Endothelial cell of umbilical vein (primary cell): ENCODE data around the gene PRDM16. TPM values are rescaled to one million over a fixed set of nuclear protein-coding genes. Genes with fewer than 3 reads are reported as not detected.

ENCODE experiments used
- BruUV-seq: library from RNA; stranded (reverse); fragments of 400-500 nt; replicated peaks from 2 replicates; lab custom pipeline; 2021; lab: Mats Ljungman, UMichigan
- CTCF ChIA-PET: fragments of 300-600, 350-600 bp; sonication (Branson Sonifier 250); formaldehyde crosslinking; loops from one replicate; lab custom pipeline; 2021; ENCODE audit warnings: antibody characterized with exemption, inconsistent platforms; lab: Charles Lee
- POLR2A ChIA-PET: fragments of 300-600, 350-600 bp; sonication (Branson Sonifier 250); formaldehyde crosslinking; loops from one replicate; lab custom pipeline; 2021; ENCODE audit warnings: antibody characterized with exemption, inconsistent platforms; lab: Charles Lee
- DNase-seq: peaks from one replicate; pipeline ENCODE4 v3.0.0-alpha.2; 2011; ENCODE audit warnings: low read depth, low spot score
- FAIRE-seq: peaks from 2 replicates; lab custom pipeline; 2011; peaks lifted over from hg19 to GRCh38; lab: Jason Lieb, UNC
- H2AFZ ChIP-seq: 2 replicates; pipeline ENCODE4 v1.6.0; 2012; ENCODE audit warnings: low read depth, low read length, control low read depth, inconsistent platforms
- H3K27ac ChIP-seq: 2 replicates; pipeline ENCODE4 v1.5.1; 2011; ENCODE audit warnings: low read depth, mild to moderate bottlenecking, control low read depth, low read length, moderate library complexity; ENCODE audit not compliant: insufficient read depth
- H3K27me3 ChIP-seq, 2 experiments: 2 replicates each; pipeline versions ENCODE4 v1.6.0 to v1.6.1; 2011; ENCODE audit warnings: low read length in 2 of 2, mixed read lengths in 1 of 2; ENCODE audit not compliant: control insufficient read depth in 2 of 2, insufficient read depth in 2 of 2
- H3K36me3 ChIP-seq, 2 experiments: 2 replicates in 1 of 2; 3 replicates in 1 of 2; pipeline ENCODE4 v1.5.1; 2011; ENCODE audit warnings: low read length in 2 of 2, mild to moderate bottlenecking in 1 of 2, moderate library complexity in 1 of 2; ENCODE audit not compliant: control insufficient read depth in 2 of 2, insufficient read depth in 2 of 2; ENCODE audit errors: extremely low read depth in 1 of 2
- H3K4me1 ChIP-seq: 3 replicates; pipeline ENCODE4 v1.5.1; 2011; ENCODE audit warnings: mild to moderate bottlenecking, low read length; ENCODE audit not compliant: control insufficient read depth, insufficient read depth; ENCODE audit errors: extremely low read depth
- H3K4me2 ChIP-seq: 2 replicates; pipeline ENCODE4 v1.6.1; 2011; ENCODE audit warnings: low read length, control low read depth, mixed read lengths; ENCODE audit not compliant: insufficient read depth
- H3K4me3 ChIP-seq, 3 experiments: fragments of 200-600 bp in 1 of 3; sonication (generic), shearing (Covaris generic) in 1 of 3; replicated peaks in 1 of 3; 2 replicates each; pipeline ENCODE4 v1.5.1; 2011 to 2016; ENCODE audit warnings: control low read depth in 3 of 3, low read length in 3 of 3, mild to moderate bottlenecking in 2 of 3, inconsistent platforms in 1 of 3, low read depth in 1 of 3, moderate library complexity in 1 of 3; ENCODE audit not compliant: insufficient read depth in 1 of 3
- H3K79me2 ChIP-seq: 2 replicates; pipeline ENCODE4 v1.6.0; 2012; ENCODE audit warnings: low read length, inconsistent platforms; ENCODE audit not compliant: control insufficient read depth, insufficient read depth
- H3K9ac ChIP-seq: replicated peaks from 2 replicates; pipeline ENCODE3; 2011; ENCODE audit warnings: low read length, control low read depth; ENCODE audit not compliant: insufficient read depth; ENCODE audit errors: extremely low read depth
- H3K9me1 ChIP-seq: replicated peaks from 3 replicates; pipeline ENCODE4 v1.6.0; 2011; ENCODE audit warnings: mild to moderate bottlenecking, low read length; ENCODE audit not compliant: control insufficient read depth, insufficient read depth; ENCODE audit errors: extremely low read depth
- H3K9me3 ChIP-seq: replicated peaks from 2 replicates; pipeline ENCODE4 v1.5.1; 2012; ENCODE audit warnings: low read length, inconsistent platforms; ENCODE audit not compliant: control insufficient read depth, insufficient read depth
- H4K20me1 ChIP-seq: replicated peaks from 2 replicates; pipeline ENCODE3; 2011; ENCODE audit warnings: mild to moderate bottlenecking, low read length; ENCODE audit not compliant: control insufficient read depth, insufficient read depth; ENCODE audit errors: extremely low read depth
- EZH2 ChIP-seq: IDR thresholded peaks from 2 replicates; pipeline ENCODE4 v1.6.1; 2012; ENCODE audit warnings: borderline replicate concordance, low read depth, mild to moderate bottlenecking, moderate library complexity, low read length, inconsistent platforms; ENCODE audit not compliant: severe bottlenecking
- JUN ChIP-seq: IDR thresholded peaks from 2 replicates; pipeline ENCODE4 v1.6.1; 2011; ENCODE audit warnings: borderline replicate concordance, low read depth; ENCODE audit not compliant: insufficient read length, insufficient read depth
- MYC ChIP-seq: IDR thresholded peaks from one replicate; pipeline ENCODE4 v1.6.1; 2011; ENCODE audit warnings: mild to moderate bottlenecking, low read depth, low read length
- POLR2A ChIP-seq: IDR thresholded peaks from 2 replicates; pipeline ENCODE4 v1.6.1; 2012; ENCODE audit warnings: low read depth, mild to moderate bottlenecking, control low read depth, low read length
- POLR2AphosphoS5 ChIP-seq: IDR thresholded peaks from 2 replicates; pipeline ENCODE4 v1.6.1; 2012; ENCODE audit warnings: low read depth, mild to moderate bottlenecking, control low read depth, low read length, moderate library complexity; ENCODE audit not compliant: insufficient read depth
- dilution Hi-C: fragments of 300-500 bp; cut with MboI; formaldehyde crosslinking; loops from one replicate; pipeline ENCODE4 v1.15.0; 2019; ENCODE audit warnings: low sequenced_read_pairs; ENCODE audit not compliant: extremely low pct_ligation_motif_present
- intact Hi-C: fragments of 100-400 bp; cut with micrococcal nuclease; formaldehyde crosslinking; loops from one replicate; pipeline ENCODE4 v1.10.0; 2022
- polyA plus RNA-seq, 4 experiments: library from polyadenylated mRNA; depleted of rRNA in 3 of 4; stranded (reverse) in 3 of 4; unstranded in 1 of 4; fragments of >200 nt; gene quantifications; 2 replicates each; pipeline versions ENCODE4 v1.2.1 to v1.2.3, GENCODE V29; 2011 to 2012; ENCODE audit warnings: missing spikeins in 1 of 4
- total RNA-seq: library from RNA; stranded (reverse); gene quantifications from 2 replicates; pipeline ENCODE4 v1.2.3, GENCODE V29; 2021
- TF ChIP-seq, protein P1 (sequence below), 2 donors: IDR thresholded peaks; 1 replicate in 1 of 2; 2 replicates in 1 of 2; pipeline ENCODE4 v1.5.1; 2011; ENCODE audit warnings: low read length in 2 of 2, mild to moderate bottlenecking in 2 of 2, moderate library complexity in 2 of 2, control low read depth in 1 of 2, inconsistent platforms in 1 of 2, low read depth in 1 of 2; ENCODE audit not compliant: insufficient read depth in 1 of 2; ENCODE audit errors: extremely low read depth in 1 of 2
- TF ChIP-seq, protein P2 (sequence below): IDR thresholded peaks from 2 replicates; pipeline ENCODE4 v1.6.1; 2011; ENCODE audit not compliant: insufficient read depth, insufficient read length

The PRDM16 gene
- total and polyA plus RNA-seq, 2 donors (not counting 3 experiments of a cell fraction or from before 2014, with no cell fraction given), result not detected

DNA sequence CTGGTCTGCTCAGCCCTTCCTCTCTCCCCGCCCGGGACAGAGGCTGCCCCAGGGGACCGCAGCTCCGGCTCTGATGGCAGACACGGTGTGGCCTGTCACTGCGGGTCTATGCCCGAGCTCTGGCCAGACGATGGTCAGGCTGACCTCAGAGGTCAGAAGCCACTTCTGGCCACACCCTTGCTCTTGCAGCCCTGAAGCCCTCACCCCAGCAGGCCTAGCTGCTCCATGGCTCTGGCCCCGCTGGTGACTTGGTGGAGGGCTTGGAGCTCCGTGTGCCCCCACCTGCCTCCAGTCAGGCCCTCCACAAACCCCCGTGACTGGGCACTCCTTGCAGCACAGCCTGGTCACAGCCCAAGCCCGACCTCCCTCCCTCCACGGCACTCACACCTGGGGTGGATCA, 47.6 kb downstream of the PRDM16 start:
- TF ChIP-seq POLR2A (no peak), JUN (no peak), EZH2 (no peak), MYC (no peak), POLR2AphosphoS5 (no peak)
- TF ChIP-seq, protein P1, sequence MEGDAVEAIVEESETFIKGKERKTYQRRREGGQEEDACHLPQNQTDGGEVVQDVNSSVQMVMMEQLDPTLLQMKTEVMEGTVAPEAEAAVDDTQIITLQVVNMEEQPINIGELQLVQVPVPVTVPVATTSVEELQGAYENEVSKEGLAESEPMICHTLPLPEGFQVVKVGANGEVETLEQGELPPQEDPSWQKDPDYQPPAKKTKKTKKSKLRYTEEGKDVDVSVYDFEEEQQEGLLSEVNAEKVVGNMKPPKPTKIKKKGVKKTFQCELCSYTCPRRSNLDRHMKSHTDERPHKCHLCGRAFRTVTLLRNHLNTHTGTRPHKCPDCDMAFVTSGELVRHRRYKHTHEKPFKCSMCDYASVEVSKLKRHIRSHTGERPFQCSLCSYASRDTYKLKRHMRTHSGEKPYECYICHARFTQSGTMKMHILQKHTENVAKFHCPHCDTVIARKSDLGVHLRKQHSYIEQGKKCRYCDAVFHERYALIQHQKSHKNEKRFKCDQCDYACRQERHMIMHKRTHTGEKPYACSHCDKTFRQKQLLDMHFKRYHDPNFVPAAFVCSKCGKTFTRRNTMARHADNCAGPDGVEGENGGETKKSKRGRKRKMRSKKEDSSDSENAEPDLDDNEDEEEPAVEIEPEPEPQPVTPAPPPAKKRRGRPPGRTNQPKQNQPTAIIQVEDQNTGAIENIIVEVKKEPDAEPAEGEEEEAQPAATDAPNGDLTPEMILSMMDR (IDR thresholded peaks at IDR 0.05; ENCODE audit: extremely low read depth in 1 of 2, insufficient read depth in 1 of 2, low read depth in 1 of 2, low read length in 2 of 2), result no peak
- Histone ChIP-seq H3K9me3 (peaks cover 6% of the 10 kb centered on the region), H2AFZ (no peak overlapping the region), H3K9ac (no peak overlapping the region), H4K20me1 (no peaks in the 10 kb centered on the region), H3K27me3 (no peaks in the 10 kb centered on the region), H3K79me2 (no peaks in the 10 kb centered on the region), H3K36me3 (no peaks in the 10 kb centered on the region), H3K27ac (no peak overlapping the region), H3K4me3 (no peak overlapping the region), H3K4me2 (no peak overlapping the region), H3K9me1 (no peaks in the 10 kb centered on the region), H3K4me1 (no peaks in the 10 kb centered on the region)
- FAIRE-seq (no peak), DNase-seq (no peak)
- POLR2A ChIA-PET, result no interaction called here
- CTCF ChIA-PET, result no interaction called here
- intact Hi-C loops, result no loop called here
- BruUV-seq, result no TSS peak
- dilution Hi-C loops, result no loop called here

DNA sequence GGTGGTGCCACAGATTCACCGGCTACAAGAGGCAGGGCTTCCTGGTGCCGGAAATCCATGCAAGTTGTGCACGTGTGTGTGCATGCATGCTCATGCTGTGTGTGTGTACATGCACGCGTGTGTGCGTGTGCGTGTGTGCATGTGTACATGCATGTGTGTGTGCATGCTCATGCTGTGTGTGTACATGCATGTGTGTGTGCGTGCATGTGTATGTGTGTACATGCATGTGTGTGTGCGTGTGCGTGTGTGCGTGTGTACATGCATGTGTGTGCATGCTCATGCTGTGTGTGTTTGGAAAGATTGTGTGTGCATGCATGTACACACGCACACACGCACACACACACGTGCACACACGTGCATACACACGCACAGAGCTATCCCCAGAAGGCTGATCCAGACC, 48.9 kb downstream of the PRDM16 start:
- peaks cover 6% of the 10 kb centered on the region for H3K9me3 ChIP-seq
- ChIA-PET CTCF (no interaction called here), POLR2A (no interaction called here)
- H2AFZ ChIP-seq, result no peak overlapping the region
- DNase-seq (no peak), FAIRE-seq (no peak)
- no peaks in the 10 kb centered on the region for H3K27me3 ChIP-seq
- H3K27ac ChIP-seq, result no peak overlapping the region
- no peaks in the 10 kb centered on the region for H4K20me1 ChIP-seq
- BruUV-seq, result no TSS peak
- H3K9me1 ChIP-seq, result no peaks in the 10 kb centered on the region
- H3K4me1 ChIP-seq, result no peaks in the 10 kb centered on the region
- TF ChIP-seq, protein P2, sequence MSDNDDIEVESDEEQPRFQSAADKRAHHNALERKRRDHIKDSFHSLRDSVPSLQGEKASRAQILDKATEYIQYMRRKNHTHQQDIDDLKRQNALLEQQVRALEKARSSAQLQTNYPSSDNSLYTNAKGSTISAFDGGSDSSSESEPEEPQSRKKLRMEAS, result peak; percentile 27
- TF ChIP-seq, protein P1 (IDR thresholded peaks at IDR 0.05; ENCODE audit: extremely low read depth in 1 of 2, insufficient read depth in 1 of 2, low read depth in 1 of 2, low read length in 2 of 2), result no peak
- no peak overlapping the region for H3K4me2 ChIP-seq
- dilution Hi-C loops (no loop called here), intact Hi-C loops (no loop called here)
- no peaks in the 10 kb centered on the region for H3K36me3 ChIP-seq
- H3K79me2 ChIP-seq, result no peaks in the 10 kb centered on the region
- H3K4me3 ChIP-seq, result no peak overlapping the region
- no peak overlapping the region for H3K9ac ChIP-seq
